HTR-8/SVneo (cell line): ENCODE measurements around the gene GABRR2.
"Not testable (repeated sequence)": the region's sequence is repeated elsewhere in the genome, so short reads cannot be mapped to it uniquely, and the experiment has no call there.

ENCODE experiments used
- DNase-seq: peaks from one replicate; pipeline ENCODE4 v3.0.0; 2011; ENCODE audit warnings: low spot score, mixed read lengths; ENCODE audit not compliant: insufficient read length
- FAIRE-seq: peaks from 2 replicates; lab custom pipeline; 2011; peaks lifted over from hg19 to GRCh38; lab: Jason Lieb, UNC

The GABRR2 gene

GRCh38 chr6:89328976-89329375, 13.9 kb upstream of the GABRR2 start:
- DNase-seq (no peak), FAIRE-seq (no peak)

DNA sequence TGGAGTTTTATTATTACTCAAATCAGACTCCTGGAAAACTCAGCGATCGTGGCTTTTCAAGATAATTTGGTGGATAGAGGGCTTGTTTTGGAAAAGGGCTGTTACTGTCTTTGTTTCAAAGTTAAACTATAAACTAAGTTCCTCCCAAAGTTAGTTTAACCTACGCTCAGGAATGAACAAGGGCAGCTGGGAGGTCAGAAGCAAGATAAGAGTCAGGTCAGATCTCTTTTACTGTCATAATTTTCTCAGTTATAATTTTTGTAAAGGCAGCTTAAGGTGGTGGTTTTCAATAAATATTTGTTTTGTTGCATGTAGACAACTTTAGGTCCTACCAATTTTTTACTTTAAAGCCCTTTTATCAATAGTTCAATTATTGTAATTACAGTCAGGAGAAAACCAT, 9.2 kb upstream of the GABRR2 start:
- FAIRE-seq (no peak), DNase-seq (no peak)

- no peak for FAIRE-seq
- DNase-seq = no peak
Measured at GRCh38 chr6:89323511-89323971, 8.4 kb upstream of the GABRR2 start.

GRCh38 chr6:89321131-89321970, 6.3 kb upstream of the GABRR2 start:
- FAIRE-seq = no peak
- DNase-seq = no peak

GRCh38 chr6:89320012-89320559, 5.0 kb upstream of the GABRR2 start:
- FAIRE-seq = no peak
- no peak for DNase-seq

DNA sequence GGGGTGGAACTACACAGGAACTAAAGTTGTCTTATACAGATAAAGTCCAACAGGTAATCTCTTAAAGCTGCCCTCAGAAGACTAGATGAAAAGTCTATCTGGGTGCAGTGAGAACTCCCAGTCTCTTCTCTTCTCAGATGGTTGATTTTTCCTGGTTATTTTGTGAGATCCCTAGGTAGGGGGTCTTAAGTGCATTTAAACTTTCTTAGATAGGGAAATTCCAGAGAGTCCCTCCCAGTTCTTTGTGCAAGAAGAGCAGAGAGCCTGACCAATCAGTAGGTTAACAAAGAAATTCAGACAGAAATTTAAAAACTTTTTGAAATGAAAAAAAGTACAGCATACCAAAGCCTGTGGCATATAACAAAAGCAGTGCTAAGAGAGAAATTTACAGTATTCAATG, 2.0 kb upstream of the GABRR2 start:
- no peak for DNase-seq

GRCh38 chr6:89314692-89315091, 407 bp downstream of the GABRR2 start:
- no peak for FAIRE-seq
- DNase-seq = no peak

More for the DNA sequence above, 2.0 kb upstream of the GABRR2 start:
- no peak for FAIRE-seq

DNA sequence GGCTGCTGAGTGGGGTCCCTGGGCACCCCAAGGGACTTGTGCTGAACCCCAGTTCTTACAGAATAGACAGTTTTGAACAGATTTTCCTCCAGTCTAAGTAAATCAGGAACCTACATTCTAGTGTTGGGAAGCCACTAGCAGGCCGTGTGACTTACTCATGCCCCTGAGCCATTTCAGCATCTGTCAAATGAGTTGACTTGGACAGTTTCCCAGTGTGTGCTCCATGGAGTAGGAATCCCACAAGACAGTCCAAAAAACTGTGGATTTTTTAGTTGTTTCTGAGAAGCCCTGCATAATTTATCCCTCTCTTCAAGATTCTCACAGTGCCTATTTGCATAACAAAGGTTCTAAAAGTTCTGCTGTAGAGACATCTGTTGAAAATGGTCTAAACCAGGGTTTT, 2.1 kb downstream of the GABRR2 start:
- FAIRE-seq (no peak), DNase-seq (peak; percentile 71)

DNA sequence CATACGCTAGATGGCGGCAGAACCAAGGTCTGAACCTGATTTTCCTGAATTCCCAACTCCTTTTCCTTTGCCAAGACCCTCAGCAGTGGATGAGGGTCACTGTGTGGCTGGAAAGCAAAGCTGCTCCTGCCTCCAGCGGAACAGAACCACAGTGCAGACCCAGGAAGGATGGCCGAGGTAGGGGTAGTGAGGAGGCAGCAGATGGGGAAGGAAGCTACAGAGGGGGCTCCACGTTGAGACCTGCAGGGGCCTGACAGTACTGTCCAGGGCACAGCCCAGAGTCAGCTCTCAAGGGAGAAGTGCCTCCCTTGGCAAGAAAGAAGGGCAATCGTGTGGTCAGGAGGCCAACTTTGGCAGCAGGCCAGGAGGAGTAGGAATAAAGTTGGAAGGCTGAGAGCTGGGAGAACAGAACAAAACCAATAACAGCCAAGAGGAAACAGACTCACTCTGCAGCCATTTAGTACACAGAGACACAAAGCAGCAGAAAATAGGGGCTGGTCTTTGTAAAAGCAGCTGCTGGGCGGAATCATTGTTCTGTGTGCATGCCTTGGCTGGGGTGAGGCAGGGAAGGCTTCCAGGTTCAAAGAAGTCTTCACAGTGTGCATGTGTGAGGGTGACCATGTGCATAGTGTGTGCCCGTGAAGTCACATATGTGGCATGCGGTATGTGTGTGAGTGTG, 3.1 kb downstream of the GABRR2 start:
- DNase-seq (no peak), FAIRE-seq (peak; percentile 58)

GRCh38 chr6:89311530-89311852, 3.6 kb downstream of the GABRR2 start:
- FAIRE-seq (peak; percentile 13), DNase-seq (no peak)

- peak; percentile 62 for DNase-seq
- peak; percentile 57 for FAIRE-seq
Measured at GRCh38 chr6:89310929-89311328, 4.2 kb downstream of the GABRR2 start.

DNA sequence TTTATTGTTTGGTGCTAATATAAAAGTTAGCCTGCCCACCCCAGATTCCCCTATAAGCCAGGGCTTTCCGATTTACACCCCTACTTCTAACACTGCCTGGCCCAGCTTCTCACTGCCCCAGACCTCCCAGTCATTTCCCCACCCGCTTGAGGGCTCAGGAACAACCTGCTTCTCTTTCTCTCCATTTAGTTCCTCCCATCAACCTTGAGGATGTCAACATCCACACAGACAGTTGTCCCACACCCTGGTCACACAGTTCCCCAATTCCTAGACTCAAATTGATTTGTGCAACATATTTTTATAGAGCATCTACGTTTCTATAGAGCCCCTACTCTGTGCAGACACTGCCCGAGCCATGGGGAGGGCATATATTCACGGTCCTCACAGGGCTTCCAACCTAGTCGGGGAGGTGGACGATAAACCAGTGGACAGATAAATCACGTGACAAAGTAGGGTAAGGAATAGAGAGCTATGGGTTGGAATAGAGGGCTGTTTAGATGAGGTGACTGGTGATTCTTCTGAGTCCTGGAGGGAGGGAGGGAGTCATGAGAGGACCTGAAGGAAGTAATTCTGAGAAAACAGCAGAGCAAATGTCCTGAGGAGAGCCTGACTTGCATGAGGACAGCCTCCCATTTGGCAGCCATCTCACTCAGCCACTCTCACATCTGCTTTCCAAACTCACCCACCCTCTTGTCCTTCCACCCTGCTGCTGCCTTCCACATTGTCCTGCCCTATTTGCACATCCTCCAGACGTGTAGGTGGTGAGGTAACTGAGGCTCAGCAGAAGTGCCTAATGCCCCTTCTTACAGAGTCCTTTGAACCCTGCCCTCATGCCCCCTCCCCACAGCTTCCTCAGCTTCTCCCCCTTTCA, 6.3 kb downstream of the GABRR2 start:
- DNase-seq (no peak), FAIRE-seq (no peak)

- not testable (repeated sequence) for FAIRE-seq, DNase-seq
Measured at GRCh38 chr6:89304517-89304916, 10.6 kb downstream of the GABRR2 start.

- FAIRE-seq (no peak), DNase-seq (no peak)
Measured at GRCh38 chr6:89302936-89303335, 12.2 kb downstream of the GABRR2 start.

GRCh38 chr6:89302195-89302770, 12.8 kb downstream of the GABRR2 start:
- no peak for FAIRE-seq
- DNase-seq = no peak

DNA sequence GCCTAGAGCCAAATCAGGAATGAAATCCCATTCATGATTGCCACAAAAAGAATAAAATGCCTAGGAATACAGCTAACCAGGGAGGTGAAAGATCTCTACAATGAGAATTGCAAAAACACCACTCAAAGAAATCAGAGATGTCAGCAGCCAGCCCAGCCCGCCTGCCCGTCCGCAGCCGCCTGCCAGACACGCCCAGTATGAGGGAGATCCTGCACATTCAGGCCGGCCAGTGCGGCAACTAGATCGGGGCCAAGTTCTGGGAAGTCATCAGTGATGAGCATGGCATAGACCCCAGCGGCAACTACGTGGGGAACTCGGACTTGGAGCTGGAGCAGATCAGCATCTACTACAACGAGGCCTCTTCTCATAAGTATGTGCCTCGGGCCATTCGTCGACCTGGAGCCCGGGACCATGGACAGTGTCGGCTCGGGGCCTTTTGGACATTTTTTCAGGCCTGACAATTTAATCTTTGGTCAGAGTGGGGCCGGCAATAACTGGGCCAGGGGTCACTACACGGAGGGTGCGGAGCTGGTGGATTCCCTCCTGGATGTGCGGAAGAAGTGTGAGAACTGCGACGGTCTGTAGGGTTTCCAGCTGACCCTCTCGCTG, 13.4 kb downstream of the GABRR2 start:
- FAIRE-seq = no peak

DNA sequence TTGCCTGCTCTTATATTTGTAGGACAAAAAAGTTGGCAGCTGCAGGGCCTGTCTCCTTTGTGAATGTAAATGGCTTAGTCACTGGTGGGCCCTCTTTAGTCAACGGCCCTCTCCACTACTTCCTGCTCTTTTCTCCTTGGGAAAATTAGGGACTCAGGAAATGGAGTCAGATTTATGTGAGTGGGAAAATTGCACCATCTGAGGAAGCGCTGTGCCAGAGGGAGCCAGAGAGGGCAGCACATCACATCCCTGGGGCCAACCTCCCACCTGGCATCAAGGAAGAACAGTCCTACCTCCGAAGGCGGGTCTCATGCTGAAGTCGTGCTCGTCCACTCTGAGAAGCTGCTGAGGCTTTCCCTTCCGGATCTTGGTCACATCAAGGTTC, 15.6 kb downstream of the GABRR2 start:
- DNase-seq (no peak), FAIRE-seq (no peak)

More for the DNA sequence above, 13.4 kb downstream of the GABRR2 start:
- DNase-seq = no peak

- FAIRE-seq (peak; percentile 88), DNase-seq (peak; percentile 76)
Measured at GRCh38 chr6:89298680-89299465, 16.2 kb downstream of the GABRR2 start.
